Thyroid gland (tissue), 4 donors: ENCODE results near the gene GRIP1.

Source experiments
- CTCF ChIP-seq, 6 experiments: fragments of 200-600 bp in 3 of 6; fragments of 450-650 bp in 3 of 6; sonication (generic) in 3 of 6; IDR thresholded peaks; one replicate each; pipeline ENCODE4 v1.5.1; 2016 to 2019; ENCODE audit warnings: antibody characterized with exemption in 6 of 6, mild to moderate bottlenecking in 2 of 6, inconsistent platforms in 1 of 6, moderate library complexity in 1 of 6
- POLR2A ChIP-seq, 2 donors: fragments of 450-650 bp; IDR thresholded peaks; one replicate each; pipeline ENCODE4 v1.6.1; 2017; ENCODE audit warnings: antibody characterized with exemption in 2 of 2, mild to moderate bottlenecking in 2 of 2, moderate library complexity in 1 of 2

GRCh38 chr12:66693901-66694513, 15.1 kb upstream of the GRIP1 start:
- TF ChIP-seq POLR2A (IDR thresholded peaks at IDR 0.05) (no peak), CTCF (IDR thresholded peaks at IDR 0.05) (peak in 4 of 6 experiments; percentile 33 to 62 (median 56))
